SK-N-MC (cell line): ENCODE measurements around the gene TNFAIP8L2.
A peak's percentile ranks its signal among the peaks of the same experiment; 100 is the strongest.

Source experiments
- EZH2 ChIP-seq: fragments of 200-600 bp; sonication (generic); IDR thresholded peaks from one replicate; pipeline ENCODE4 v1.6.1; 2017; ENCODE audit warnings: antibody characterized with exemption
- POLR2AphosphoS5 ChIP-seq: IDR thresholded peaks from 2 replicates; pipeline ENCODE4 v1.6.1; 2012; ENCODE audit warnings: mild to moderate bottlenecking, low read depth, low read length, borderline replicate concordance

DNA sequence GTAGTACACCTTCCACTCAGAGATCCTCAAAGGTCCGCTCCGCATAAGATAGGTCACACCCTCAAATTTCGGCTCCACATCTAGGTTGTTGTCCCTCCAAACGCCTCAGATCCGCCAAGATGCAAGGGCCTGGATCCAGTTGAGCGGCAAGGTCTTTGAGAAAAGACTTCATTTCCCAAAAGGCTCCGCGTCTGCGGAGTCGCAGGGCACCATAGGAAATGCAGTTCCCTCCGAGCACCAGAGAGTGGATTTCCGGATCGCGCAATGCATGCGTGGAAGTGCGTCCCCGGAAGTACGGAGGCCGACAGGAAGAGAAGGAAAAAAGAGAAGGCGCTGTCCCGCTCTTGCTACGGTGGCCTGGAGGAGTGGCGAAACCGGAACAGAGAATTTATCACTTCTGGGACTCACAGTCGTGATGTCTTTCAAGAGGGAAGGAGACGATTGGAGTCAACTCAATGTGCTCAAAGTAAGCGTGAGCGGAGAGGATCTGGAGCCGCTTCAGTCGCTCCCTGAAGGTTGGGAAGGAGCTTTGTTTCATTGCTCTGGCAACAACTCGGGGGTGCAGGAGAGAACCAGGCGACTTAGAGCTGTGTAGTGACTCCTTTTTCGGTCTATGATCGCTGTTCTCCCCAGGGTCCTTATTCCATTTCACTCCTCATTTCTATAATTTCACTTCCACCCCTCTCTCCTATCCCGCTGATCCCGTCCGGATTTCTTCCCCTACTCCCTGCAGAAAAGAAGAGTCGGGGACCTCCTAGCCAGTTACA, 9.5 kb downstream of the TNFAIP8L2 start, which contains the start of the genes LYSMD1 and SCNM1:
- TF ChIP-seq EZH2, result no peak
- TF ChIP-seq POLR2AphosphoS5, result peak; percentile 88
